BLaER1 (cell line): ENCODE results near the gene TMA7B.
"Not testable (repeated sequence)": the region's sequence is repeated elsewhere in the genome, so short reads cannot be mapped to it uniquely, and the experiment has no call there.

Source experiments
- H3K27ac ChIP-seq: shearing (Covaris generic); formaldehyde crosslinking; 2 replicates; pipeline ENCODE4 v1.8.1; 2022
- H3K27me3 ChIP-seq: shearing (Covaris generic); formaldehyde crosslinking; 2 replicates; pipeline ENCODE4 v1.8.1; 2022
- H3K36me3 ChIP-seq: shearing (Covaris generic); formaldehyde crosslinking; 2 replicates; pipeline ENCODE4 v1.8.1; 2022
- H3K4me1 ChIP-seq: shearing (Covaris generic); formaldehyde crosslinking; 2 replicates; pipeline ENCODE4 v1.8.1; 2022
- H3K4me2 ChIP-seq: shearing (Covaris generic); formaldehyde crosslinking; 2 replicates; pipeline ENCODE4 v1.8.1; 2022
- H3K4me3 ChIP-seq: shearing (Covaris generic); formaldehyde crosslinking; 2 replicates; pipeline ENCODE4 v1.8.1; 2022
- H3K9ac ChIP-seq: shearing (Covaris generic); formaldehyde crosslinking; 2 replicates; pipeline ENCODE4 v1.8.1; 2022
- H3K9me3 ChIP-seq: shearing (Covaris generic); formaldehyde crosslinking; 2 replicates; pipeline ENCODE4 v1.8.1; 2022
- H4K20me1 ChIP-seq: shearing (Covaris generic); formaldehyde crosslinking; 2 replicates; pipeline ENCODE4 v1.8.1; 2022
- Cebpa-rat ChIP-seq: shearing (Covaris generic); IDR thresholded peaks from 2 replicates; pipeline ENCODE4 v1.8.1; 2022

The TMA7B gene

DNA sequence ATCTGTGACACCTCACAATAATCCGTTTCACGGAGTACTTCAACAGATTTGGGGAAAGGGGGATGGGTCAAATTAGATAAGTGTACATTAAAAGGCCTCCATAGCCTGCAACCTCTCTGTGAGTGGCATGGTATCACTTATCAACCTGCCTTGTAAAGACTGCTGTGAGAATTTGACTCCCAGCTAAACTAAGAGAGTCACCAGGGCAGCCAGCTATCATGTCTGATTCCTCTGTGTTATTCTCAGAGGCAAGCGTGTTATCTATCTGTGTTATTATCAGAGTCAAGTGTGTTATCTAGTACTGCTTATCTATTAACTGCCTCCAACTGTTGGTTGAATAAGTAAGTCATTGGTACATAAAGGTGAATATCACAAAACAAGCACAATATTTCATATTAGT lies 30.5 kb downstream of the TMA7B start:
- Histone ChIP-seq H3K4me1 (peaks cover 11% of the 10 kb centered on the region), H3K4me2 (no peak overlapping the region), H3K27me3 (peaks cover 19% of the 10 kb centered on the region), H3K9ac (no peak overlapping the region), H4K20me1 (no peaks in the 10 kb centered on the region), H3K9me3 (no peaks in the 10 kb centered on the region; the same call in 1 of the 2 replicates), H3K27ac (no peak overlapping the region), H3K4me3 (no peak overlapping the region), H3K36me3 (no peaks in the 10 kb centered on the region)
- TF ChIP-seq Cebpa-rat, result no peak

DNA sequence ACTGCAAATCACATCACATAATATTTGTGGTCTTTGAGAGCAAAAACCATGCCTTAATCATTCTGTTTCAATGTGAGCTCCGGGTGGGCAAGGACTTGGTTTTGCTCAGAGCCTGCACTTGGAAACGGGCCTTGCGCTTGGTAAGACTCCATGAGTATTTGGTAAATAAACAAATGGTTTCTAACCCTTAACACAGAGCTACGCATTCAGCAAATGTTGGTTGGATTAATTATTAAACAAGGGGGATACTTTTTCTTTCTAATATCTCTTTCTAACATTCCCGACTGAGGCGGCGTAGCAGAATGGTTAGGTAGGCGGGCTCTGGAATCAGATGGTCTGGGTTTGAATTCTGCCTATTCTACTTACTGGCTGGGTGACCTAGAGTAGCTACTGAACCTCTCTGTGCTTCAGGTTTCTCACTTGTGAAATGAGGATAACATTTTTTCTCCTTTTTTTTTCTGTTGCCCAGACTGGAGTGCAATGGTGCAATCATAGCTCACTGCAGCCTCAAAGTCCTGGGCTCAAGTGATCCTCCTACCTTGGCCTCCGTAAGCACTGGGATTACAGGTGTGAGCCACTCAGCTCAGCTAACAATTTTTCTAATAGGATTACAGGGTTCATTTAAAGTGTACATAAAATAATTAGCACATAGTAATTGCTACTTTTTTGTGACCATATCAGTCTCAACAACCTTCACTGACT lies 31.1 kb downstream of the TMA7B start:
- Histone ChIP-seq H3K4me3 (no peak overlapping the region), H3K9ac (no peak overlapping the region), H3K4me1 (peaks cover 9% of the 10 kb centered on the region), H3K27me3 (peaks cover 24% of the 10 kb centered on the region), H3K36me3 (no peaks in the 10 kb centered on the region), H3K4me2 (no peak overlapping the region), H3K27ac (no peak overlapping the region), H4K20me1 (no peaks in the 10 kb centered on the region), H3K9me3 (no peaks in the 10 kb centered on the region; the same call in 1 of the 2 replicates)
- TF ChIP-seq Cebpa-rat, result no peak

DNA sequence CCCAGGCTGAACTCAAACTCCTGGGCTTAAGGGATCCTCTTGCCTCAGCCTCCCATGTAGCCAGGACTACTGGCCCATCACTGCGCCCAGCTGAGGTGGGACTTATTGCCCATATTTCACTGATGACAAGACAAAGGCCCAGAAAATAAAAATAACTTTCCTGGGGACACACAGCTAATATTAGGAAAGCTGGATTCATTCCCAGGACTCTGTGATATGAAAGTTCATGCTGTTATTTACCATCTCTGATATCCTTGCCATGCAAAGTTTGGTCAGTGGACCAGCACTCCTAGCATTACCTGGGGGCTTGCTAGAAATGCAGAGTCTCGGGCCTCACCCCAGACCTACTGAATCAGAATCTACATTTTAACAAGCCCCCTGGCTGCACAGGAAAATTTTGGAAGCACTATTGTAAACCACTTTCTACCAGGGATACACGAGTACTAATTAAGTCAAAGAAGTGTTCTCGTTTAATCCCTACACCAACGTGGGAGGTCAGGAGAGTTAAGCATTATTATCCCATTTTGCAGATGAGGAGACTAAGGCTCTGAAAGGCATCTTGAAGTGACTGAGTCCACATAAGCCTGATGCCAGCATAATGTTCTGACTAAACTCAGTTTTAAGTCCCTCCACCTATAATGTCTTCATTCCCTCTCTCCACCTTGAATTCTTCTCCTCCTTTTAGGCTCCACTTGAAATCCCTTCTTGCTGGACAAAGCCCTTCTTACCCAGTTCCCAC lies 32.1 kb downstream of the TMA7B start:
- no peak overlapping the region for H3K4me3 ChIP-seq
- H3K4me1 ChIP-seq, result peaks cover 11% of the 10 kb centered on the region
- no peaks in the 10 kb centered on the region for H3K36me3 ChIP-seq
- no peak overlapping the region for H3K9ac ChIP-seq
- no peaks in the 10 kb centered on the region for H4K20me1 ChIP-seq
- TF ChIP-seq Cebpa-rat, result no peak
- peaks cover 24% of the 10 kb centered on the region for H3K27me3 ChIP-seq
- H3K9me3 ChIP-seq, result no peaks in the 10 kb centered on the region; the same call in 1 of the 2 replicates
- H3K4me2 ChIP-seq, result no peak overlapping the region
- H3K27ac ChIP-seq, result no peak overlapping the region

DNA sequence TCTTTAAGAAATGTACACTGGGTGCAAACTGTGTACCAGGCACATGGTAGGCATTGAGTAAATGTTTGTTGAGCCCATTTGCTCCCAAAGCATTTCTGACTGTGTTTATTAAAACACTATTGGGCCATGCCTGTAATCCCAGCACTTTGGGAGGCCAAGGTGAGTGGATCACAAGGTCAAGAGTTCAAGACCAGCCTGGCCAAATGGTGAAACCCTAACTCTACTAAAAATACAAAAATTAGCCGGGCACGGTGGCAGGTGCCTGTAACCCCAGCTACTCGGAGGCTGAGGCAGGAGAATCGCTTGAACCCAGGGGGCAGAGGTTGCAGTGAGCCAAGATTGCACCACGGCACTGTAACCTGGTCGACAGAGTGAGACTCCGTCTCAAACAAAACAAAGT lies 32.7 kb downstream of the TMA7B start:
- not testable (repeated sequence) for H3K36me3 ChIP-seq, H3K4me3 ChIP-seq, H4K20me1 ChIP-seq, H3K9ac ChIP-seq, H3K9me3 ChIP-seq, H3K27ac ChIP-seq, H3K4me2 ChIP-seq
- H3K27me3 ChIP-seq, result peaks cover 24% of the 10 kb centered on the region
- peaks cover 14% of the 10 kb centered on the region for H3K4me1 ChIP-seq

DNA sequence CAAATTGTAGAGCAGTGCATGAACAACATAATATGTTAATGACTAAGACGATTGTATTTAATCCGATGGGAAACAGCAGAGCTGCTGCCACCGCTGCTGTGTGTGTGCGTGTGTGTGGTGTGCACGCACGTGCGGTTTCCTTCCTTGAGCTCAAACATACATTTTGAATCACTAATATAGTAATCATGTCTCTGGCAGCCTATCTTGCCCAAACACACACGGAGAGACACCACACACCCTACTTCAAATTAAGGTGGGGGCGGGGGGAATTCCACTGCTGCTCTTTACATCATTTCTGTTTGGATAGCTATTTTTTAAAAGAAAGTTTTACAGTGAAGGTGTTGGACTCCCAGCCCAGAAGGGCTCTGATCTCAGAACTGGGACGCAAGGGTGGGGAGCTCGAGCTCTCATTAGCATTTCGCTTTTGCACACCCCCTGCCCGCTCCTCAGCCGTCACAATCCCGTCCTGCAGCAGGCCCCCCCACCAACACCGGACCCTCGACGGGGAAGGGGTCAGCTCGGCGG lies 33.9 kb downstream of the TMA7B start:
- Histone ChIP-seq H3K27me3 (peaks cover 24% of the 10 kb centered on the region), H4K20me1 (no peaks in the 10 kb centered on the region), H3K4me3 (no peak overlapping the region), H3K36me3 (no peaks in the 10 kb centered on the region), H3K4me2 (peak overlapping the region; percentile 40), H3K9ac (no peak overlapping the region), H3K27ac (no peak overlapping the region), H3K4me1 (peaks cover 14% of the 10 kb centered on the region), H3K9me3 (no peaks in the 10 kb centered on the region; the same call in 1 of the 2 replicates)
- TF ChIP-seq Cebpa-rat, result no peak

DNA sequence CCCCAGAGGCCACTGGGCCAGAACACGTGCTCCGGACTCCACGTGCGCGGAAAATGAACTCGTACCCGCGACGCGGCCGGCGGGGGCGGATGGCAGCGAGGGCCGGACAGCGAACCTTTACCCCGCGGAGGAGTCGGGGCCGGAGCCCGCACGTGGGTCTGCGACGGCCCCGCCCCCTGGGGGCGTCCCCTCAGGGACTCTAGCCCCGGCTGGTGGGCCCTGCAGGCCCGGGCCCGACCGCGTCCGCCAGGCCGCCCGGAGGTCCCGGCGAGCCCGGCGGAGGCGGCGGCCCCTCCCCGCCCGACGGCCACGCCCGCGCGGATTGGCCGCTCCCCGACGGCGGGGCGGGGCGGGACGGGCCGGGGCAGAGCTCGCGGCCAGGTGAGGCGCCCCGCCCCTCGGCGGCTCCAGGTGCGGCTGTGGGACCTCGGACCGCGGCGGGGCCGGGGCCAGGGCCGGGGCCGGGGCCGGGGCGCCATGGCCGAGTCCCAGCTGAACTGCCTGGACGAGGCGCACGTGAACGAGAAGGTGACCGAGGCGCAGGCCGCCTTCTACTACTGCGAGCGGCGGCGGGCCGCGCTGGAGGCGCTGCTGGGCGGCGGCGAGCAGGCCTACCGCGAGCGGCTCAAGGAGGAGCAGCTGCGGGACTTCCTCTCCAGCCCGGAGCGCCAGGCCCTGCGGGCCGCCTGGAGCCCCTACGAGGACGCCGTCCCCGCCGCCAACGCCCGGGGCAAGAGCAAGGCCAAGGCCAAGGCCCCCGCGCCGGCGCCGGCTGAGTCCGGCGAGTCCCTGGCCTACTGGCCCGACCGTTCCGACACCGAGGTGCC lies 34.6 kb downstream of the TMA7B start, which contains the start of gene FAM83F:
FAM83F (plus strand) TSS at position 389 of the 827 bp plus-strand sequence; CDS start at position 478, 89 bp downstream.
- H3K4me2 ChIP-seq, result peak within 1 kb of the TSS; percentile 40
- no peak within 1 kb of the TSS for H3K9ac ChIP-seq
- H3K4me1 ChIP-seq, result peaks cover 14% of the 10 kb centered on the region
- peaks cover 24% of the 10 kb centered on the region for H3K27me3 ChIP-seq
- TF ChIP-seq Cebpa-rat, result no peak
- no peaks in the 10 kb centered on the region for H3K36me3 ChIP-seq
- no peaks in the 10 kb centered on the region for H4K20me1 ChIP-seq
- no peaks in the 10 kb centered on the region; the same call in 1 of the 2 replicates for H3K9me3 ChIP-seq
- no peak within 1 kb of the TSS for H3K4me3 ChIP-seq
- no peak within 1 kb of the TSS for H3K27ac ChIP-seq

DNA sequence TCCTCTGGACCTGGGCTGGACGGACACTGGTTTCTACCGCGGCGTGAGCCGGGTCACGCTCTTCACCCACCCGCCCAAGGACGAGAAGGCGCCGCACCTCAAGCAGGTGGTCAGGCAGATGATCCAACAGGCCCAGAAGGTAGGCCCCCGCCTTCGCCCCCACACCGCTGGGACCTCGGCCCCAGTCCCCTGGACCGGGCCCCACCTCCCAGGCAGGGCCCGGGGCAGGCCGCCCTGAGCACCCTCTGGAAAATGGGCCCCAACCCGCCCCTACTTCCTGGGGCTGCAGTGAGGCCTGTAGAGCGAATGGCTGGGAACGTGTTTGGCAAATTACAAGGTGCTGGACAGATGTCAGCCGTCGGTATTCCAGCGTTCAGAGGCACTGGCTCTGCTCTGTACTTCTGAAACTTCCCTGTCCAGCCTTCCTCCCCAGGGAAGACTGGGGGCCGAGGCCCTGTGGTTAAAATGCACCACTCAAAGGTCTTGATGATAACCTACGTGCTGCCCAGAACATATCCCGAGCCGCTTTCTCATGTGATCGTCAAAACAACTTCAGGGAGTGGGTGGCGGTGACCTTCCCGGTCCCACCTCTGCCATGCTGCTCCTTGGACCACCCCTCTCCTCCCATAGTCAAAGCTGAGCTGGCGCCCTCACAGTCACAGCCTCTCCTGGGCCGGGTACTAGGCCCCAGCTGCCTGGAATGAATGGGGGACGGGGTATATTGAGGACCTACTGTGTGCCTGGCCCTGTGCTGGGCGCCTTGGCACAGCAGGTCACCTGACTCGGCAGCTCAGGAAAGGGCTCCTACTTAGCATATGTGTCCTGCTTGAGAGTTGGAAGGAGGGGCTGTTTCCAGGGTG lies 35.4 kb downstream of the TMA7B start:
- H3K27ac ChIP-seq, result no peak overlapping the region
- no peak for TF ChIP-seq Cebpa-rat
- no peak overlapping the region for H3K4me3 ChIP-seq
- H3K4me2 ChIP-seq, result no peak overlapping the region
- H3K4me1 ChIP-seq, result peaks cover 20% of the 10 kb centered on the region
- no peaks in the 10 kb centered on the region for H3K36me3 ChIP-seq
- peaks cover 24% of the 10 kb centered on the region for H3K27me3 ChIP-seq
- H3K9me3 ChIP-seq, result no peaks in the 10 kb centered on the region; the same call in 1 of the 2 replicates
- H3K9ac ChIP-seq, result no peak overlapping the region
- no peaks in the 10 kb centered on the region for H4K20me1 ChIP-seq

DNA sequence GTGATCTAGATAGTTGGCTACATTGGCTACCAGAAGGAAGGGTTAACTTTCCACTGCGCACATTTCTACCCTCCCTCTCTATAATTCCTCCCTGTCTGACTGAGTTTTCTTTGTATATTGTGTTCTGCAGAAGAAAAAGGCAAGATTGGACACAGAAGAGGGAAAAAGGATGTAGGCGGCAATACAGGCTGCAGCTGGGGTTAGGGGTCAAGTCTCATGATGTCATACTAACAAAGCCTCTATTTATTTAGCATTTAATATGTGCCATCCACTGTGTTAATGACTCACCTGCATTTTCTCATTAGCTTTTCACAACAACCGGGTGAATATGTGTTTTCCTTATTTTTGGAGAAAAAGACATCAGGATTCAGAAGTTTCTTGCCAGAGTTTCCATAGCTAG lies 36.5 kb downstream of the TMA7B start:
- Histone ChIP-seq H3K4me2 (no peak overlapping the region), H3K4me3 (no peak overlapping the region), H4K20me1 (no peaks in the 10 kb centered on the region), H3K4me1 (peaks cover 20% of the 10 kb centered on the region), H3K27ac (no peak overlapping the region), H3K9me3 (no peaks in the 10 kb centered on the region; the same call in 1 of the 2 replicates), H3K27me3 (peaks cover 24% of the 10 kb centered on the region), H3K36me3 (no peaks in the 10 kb centered on the region), H3K9ac (no peak overlapping the region)
- no peak for TF ChIP-seq Cebpa-rat

DNA sequence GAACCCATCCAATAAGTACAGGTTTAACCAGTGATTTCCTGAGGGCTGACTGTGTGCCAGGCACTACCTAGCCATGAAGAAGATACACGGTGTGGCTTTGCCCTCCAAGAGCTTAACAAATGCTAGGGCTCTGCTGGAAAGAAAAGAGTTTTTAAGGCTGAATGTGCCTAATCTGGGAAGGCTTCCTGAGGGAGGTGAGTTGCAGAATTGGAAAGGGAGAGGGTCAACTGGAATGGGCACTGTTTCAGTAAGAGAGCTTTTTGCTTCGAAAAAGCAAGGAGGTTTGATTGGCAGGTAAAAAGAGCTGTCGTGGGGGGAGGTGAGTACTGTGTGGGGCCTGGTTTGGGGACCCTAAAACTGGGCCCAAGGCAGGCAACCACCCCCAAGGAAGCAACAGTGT lies 37.2 kb downstream of the TMA7B start:
- H3K9me3 ChIP-seq, result no peaks in the 10 kb centered on the region; the same call in 1 of the 2 replicates
- H3K27ac ChIP-seq, result no peak overlapping the region
- H3K27me3 ChIP-seq, result peaks cover 24% of the 10 kb centered on the region
- no peak overlapping the region for H3K4me2 ChIP-seq
- no peak overlapping the region for H3K9ac ChIP-seq
- peaks cover 20% of the 10 kb centered on the region for H3K4me1 ChIP-seq
- no peak overlapping the region for H3K4me3 ChIP-seq
- no peaks in the 10 kb centered on the region for H4K20me1 ChIP-seq
- TF ChIP-seq Cebpa-rat, result no peak
- no peaks in the 10 kb centered on the region for H3K36me3 ChIP-seq
